KMS-11 (cell line): ENCODE data around the gene KRT78.
"Not testable (repeated sequence)": the region's sequence is repeated elsewhere in the genome, so short reads cannot be mapped to it uniquely, and the experiment has no call there.

Experiments used
- H2AFZ ChIP-seq: fragments of 200-600 bp; sonication (generic); 2 replicates; pipeline ENCODE4 v1.6.1; 2016; ENCODE audit warnings: antibody characterized with exemption, mixed run types, low read depth
- H3K27ac ChIP-seq: fragments of 200-600 bp; sonication (generic); 2 replicates; pipeline ENCODE4 v1.6.1; 2016; ENCODE audit warnings: mild to moderate bottlenecking, mixed run types
- H3K27me3 ChIP-seq: fragments of 200-600 bp; sonication (generic); 2 replicates; pipeline ENCODE4 v1.6.1; 2017; ENCODE audit warnings: mild to moderate bottlenecking, low read depth, mixed run types, moderate library complexity; ENCODE audit not compliant: insufficient read depth
- H3K36me3 ChIP-seq: fragments of 200-600 bp; sonication (generic); 2 replicates; pipeline ENCODE4 v1.6.1; 2017; ENCODE audit warnings: mild to moderate bottlenecking, mixed run types; ENCODE audit not compliant: insufficient read depth
- H3K4me1 ChIP-seq: fragments of 200-600 bp; sonication (generic); 2 replicates; pipeline ENCODE4 v1.6.1; 2016; ENCODE audit warnings: mild to moderate bottlenecking, low read depth, mixed run types; ENCODE audit not compliant: poor library complexity, severe bottlenecking
- H3K4me2 ChIP-seq: fragments of 200-600 bp; sonication (generic); 2 replicates; pipeline ENCODE4 v1.7.0; 2016; ENCODE audit warnings: mild to moderate bottlenecking, mixed run types
- H3K4me3 ChIP-seq: fragments of 200-600 bp; sonication (generic); IDR thresholded peaks from 2 replicates; pipeline ENCODE4 v1.6.1; 2017; ENCODE audit warnings: low read depth, low read length, mixed read lengths; ENCODE audit not compliant: insufficient read depth
- H3K79me2 ChIP-seq: fragments of 200-600 bp; sonication (generic); 2 replicates; pipeline ENCODE4 v1.6.1; 2016; ENCODE audit warnings: low read depth, mixed run types; ENCODE audit not compliant: insufficient read depth
- H3K9ac ChIP-seq: fragments of 200-600 bp; sonication (generic); 2 replicates; pipeline ENCODE4 v1.6.1; 2016; ENCODE audit warnings: mild to moderate bottlenecking, mixed run types
- H4K20me1 ChIP-seq: fragments of 200-600 bp; sonication (generic); 2 replicates; pipeline ENCODE4 v1.6.1; 2016; ENCODE audit warnings: mild to moderate bottlenecking, mixed run types; ENCODE audit not compliant: insufficient read depth
- TF ChIP-seq, protein P1 (sequence below): fragments of 200-600 bp; sonication (generic); conservative IDR thresholded peaks from 2 replicates; pipeline ENCODE4 v1.6.1; 2017; ENCODE audit warnings: low read depth, mild to moderate bottlenecking, antibody characterized with exemption, low read length, moderate library complexity, mixed read lengths

The KRT78 gene

DNA sequence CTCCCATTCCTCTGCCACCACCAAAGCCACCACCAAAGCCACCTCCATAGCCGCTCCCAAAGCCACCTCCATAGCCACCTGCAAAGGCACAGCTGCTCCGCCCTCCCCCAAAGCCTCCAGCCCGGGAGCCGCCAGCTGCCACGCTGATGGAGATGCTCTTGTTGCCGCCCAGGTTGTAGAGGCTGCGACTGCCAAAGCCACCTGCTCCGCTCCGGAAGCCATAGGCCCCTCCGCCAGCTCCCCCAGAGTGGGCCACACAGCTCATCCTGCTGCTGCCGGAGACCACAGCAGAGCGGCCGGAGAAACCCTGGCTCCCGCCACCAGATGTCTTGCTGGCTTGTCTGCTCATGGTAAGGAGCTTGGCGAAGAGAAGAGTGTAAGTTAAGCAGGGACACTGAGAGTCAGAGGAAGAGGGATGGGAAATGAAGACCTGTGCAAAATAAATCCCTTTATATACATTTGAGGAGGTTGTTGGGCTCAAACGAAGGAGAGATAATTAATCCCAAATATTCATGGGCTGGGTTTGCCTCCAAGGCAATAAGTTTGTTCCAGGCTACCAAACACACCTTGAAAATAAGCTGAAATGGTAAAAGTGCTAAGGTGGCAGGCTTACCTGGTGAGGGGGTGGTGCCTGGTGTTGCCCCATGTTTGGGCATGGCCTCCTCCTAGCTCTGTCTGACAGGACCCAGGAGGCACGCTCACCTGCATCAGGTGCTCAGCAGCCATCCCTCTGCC is 52.9 kb downstream of the KRT78 start, which contains the start of gene KRT3:
Gene KRT3 (minus strand): TSS at position 424 of the 735 bp plus-strand sequence. CDS start 75 bp downstream, at position 349.
- Histone ChIP-seq H3K27me3 (peaks cover 6% of the 10 kb centered on the region; the same call in 1 of the 2 replicates), H2AFZ (no peak within 1 kb of the TSS), H3K79me2 (no peaks in the 10 kb centered on the region), H3K9ac (no peak within 1 kb of the TSS), H3K4me3 (no peak within 1 kb of the TSS), H4K20me1 (no peaks in the 10 kb centered on the region), H3K27ac (no peak within 1 kb of the TSS), H3K4me2 (no peak within 1 kb of the TSS), H3K36me3 (no peaks in the 10 kb centered on the region), H3K4me1 (peaks cover 28% of the 10 kb centered on the region)
- TF ChIP-seq, protein P1, sequence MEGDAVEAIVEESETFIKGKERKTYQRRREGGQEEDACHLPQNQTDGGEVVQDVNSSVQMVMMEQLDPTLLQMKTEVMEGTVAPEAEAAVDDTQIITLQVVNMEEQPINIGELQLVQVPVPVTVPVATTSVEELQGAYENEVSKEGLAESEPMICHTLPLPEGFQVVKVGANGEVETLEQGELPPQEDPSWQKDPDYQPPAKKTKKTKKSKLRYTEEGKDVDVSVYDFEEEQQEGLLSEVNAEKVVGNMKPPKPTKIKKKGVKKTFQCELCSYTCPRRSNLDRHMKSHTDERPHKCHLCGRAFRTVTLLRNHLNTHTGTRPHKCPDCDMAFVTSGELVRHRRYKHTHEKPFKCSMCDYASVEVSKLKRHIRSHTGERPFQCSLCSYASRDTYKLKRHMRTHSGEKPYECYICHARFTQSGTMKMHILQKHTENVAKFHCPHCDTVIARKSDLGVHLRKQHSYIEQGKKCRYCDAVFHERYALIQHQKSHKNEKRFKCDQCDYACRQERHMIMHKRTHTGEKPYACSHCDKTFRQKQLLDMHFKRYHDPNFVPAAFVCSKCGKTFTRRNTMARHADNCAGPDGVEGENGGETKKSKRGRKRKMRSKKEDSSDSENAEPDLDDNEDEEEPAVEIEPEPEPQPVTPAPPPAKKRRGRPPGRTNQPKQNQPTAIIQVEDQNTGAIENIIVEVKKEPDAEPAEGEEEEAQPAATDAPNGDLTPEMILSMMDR = no peak

DNA sequence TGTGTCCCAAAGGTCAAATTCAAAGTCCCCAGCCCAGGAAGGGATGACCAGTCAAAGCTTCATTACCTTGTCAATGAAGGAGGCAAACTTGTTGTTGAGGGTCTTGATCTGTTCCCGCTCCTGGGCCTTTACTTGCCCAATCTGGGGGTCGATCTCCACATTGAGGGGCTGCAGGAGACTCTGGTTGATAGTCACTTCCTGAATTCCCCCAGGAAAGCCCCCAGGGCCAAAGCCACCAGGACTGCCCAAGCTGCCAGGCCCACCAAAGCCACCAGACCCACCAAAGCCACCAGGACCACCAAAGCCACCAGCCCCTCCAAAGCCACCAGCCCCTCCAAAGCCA is 53.5 kb downstream of the KRT78 start:
- not testable (repeated sequence) for H3K4me3 ChIP-seq, H3K4me2 ChIP-seq, H4K20me1 ChIP-seq, H3K79me2 ChIP-seq, H3K36me3 ChIP-seq, H3K27ac ChIP-seq, H3K27me3 ChIP-seq, H3K9ac ChIP-seq, H2AFZ ChIP-seq
- H3K4me1 ChIP-seq = peaks cover 28% of the 10 kb centered on the region

DNA sequence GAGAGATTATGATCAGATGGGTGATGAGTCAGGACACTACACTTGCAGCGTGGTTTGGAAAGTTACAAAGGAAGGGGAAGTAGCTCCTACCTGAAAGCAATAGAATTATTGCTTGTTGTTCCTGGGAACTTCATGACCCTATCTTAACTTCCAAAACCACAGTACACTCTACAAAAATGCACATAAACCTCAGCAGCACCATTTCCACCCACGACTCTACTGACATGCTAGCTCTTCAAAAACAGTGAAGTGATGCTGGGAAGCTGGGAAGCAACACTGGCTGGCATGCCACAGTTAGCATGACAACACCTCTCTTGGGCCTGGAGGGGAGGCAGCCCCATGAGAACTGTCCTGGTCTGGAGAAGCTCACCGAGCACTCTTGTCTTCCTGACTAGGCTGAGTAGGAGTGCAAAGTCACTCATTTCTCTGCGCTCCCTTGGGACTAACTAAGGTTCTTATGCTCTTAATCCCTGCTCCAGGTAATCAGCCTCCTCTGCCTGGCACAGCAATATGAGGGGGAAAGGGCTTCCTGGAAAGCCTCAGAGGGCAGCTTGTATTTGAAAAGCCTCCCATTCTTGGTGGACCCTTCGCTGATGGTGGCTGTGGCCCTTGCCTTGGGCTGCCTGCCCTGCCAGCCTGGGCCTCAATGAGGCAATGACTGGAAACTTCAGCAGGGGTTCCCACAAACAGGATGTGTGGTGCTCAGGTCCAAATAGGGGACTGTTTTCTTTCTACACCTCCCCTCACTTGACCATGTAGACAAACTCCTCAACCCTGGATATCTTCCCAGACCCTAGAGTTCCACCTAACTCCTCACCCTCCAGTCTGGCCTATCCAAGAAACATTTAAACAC is 54.1 kb downstream of the KRT78 start:
- no peak overlapping the region for H3K9ac ChIP-seq
- H3K4me3 ChIP-seq = no peak overlapping the region

DNA sequence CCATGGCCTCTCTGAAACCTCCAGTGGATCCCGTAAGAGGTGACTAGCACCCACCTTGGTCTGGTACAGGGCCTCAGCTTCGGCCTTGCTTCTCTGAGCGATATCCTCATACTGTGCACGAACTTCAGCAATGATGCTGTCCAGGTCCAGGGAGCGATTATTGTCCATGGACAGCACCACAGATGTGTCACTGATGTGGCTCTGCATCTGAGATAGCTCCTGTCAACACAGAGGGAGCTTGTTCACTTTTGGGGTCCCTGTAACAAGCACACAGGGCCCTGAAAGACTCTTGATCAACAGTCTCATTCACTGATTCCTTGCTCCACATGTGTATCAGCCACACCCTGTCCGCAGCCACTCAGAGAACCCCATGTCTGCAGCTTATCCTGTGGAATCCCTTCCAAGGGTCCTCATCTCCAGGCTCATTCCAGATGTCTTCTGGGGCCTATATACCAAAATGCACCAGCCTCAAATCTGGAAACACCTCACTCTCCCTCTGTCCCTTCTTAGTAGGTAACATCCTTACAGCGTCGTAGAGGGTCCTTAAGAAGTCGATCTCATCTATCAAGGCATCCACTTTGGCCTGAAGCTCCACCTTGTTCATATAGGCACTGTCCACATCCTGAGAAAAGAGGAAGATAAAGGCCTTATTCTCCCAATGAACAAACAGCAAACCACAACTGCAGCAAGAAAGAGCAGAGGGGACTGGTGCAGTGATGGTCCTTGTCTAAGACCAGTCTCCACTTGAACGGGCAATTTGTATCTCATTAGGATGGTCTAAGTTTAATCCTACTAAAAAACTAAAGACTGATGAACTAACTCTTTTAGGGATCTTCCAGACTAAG is 56.4 kb downstream of the KRT78 start:
- H3K27ac ChIP-seq = peak overlapping the region; percentile 10; the same call in 1 of the 2 replicates
- H3K4me1 ChIP-seq = peaks cover 28% of the 10 kb centered on the region
- H4K20me1 ChIP-seq = no peaks in the 10 kb centered on the region
- H3K4me2 ChIP-seq = peak overlapping the region; percentile 20; the same call in 1 of the 2 replicates
- H3K27me3 ChIP-seq = peaks cover 8% of the 10 kb centered on the region
- H3K36me3 ChIP-seq = no peaks in the 10 kb centered on the region
- H2AFZ ChIP-seq = no peak overlapping the region
- TF ChIP-seq, protein P1 = no peak
- H3K79me2 ChIP-seq = no peaks in the 10 kb centered on the region
- no peak overlapping the region for H3K9ac ChIP-seq
- no peak overlapping the region for H3K4me3 ChIP-seq

More for the DNA sequence above, 54.1 kb downstream of the KRT78 start:
- no peaks in the 10 kb centered on the region for H3K36me3 ChIP-seq
- no peak overlapping the region for H3K4me2 ChIP-seq
- TF ChIP-seq, protein P1 = no peak
- no peaks in the 10 kb centered on the region for H3K79me2 ChIP-seq
- H2AFZ ChIP-seq = no peak overlapping the region
- H3K27me3 ChIP-seq = peaks cover 6% of the 10 kb centered on the region; the same call in 1 of the 2 replicates
- no peaks in the 10 kb centered on the region for H4K20me1 ChIP-seq
- H3K4me1 ChIP-seq = peaks cover 28% of the 10 kb centered on the region
- no peak overlapping the region for H3K27ac ChIP-seq
